MM.1S (cell line): ENCODE data around the gene KCNQ1.

Experiments
- EZH2 ChIP-seq: fragments of 300-600 bp; sonication (generic); optimal IDR thresholded peaks from 2 replicates; pipeline ENCODE3; 2017; ENCODE audit warnings: low read depth, mild to moderate bottlenecking, antibody characterized with exemption, low read length, mixed read lengths
- EZH2phosphoT487 ChIP-seq: fragments of 300-600 bp; sonication (generic); IDR thresholded peaks from 2 replicates; pipeline ENCODE4 v1.6.1; 2018; ENCODE audit warnings: antibody characterized with exemption, low read length
- TF ChIP-seq, protein P1 (sequence below): fragments of 300-600 bp; sonication (generic); IDR thresholded peaks from 2 replicates; pipeline ENCODE4 v1.5.1; 2016; ENCODE audit warnings: antibody characterized with exemption, low read length, mixed read lengths

DNA sequence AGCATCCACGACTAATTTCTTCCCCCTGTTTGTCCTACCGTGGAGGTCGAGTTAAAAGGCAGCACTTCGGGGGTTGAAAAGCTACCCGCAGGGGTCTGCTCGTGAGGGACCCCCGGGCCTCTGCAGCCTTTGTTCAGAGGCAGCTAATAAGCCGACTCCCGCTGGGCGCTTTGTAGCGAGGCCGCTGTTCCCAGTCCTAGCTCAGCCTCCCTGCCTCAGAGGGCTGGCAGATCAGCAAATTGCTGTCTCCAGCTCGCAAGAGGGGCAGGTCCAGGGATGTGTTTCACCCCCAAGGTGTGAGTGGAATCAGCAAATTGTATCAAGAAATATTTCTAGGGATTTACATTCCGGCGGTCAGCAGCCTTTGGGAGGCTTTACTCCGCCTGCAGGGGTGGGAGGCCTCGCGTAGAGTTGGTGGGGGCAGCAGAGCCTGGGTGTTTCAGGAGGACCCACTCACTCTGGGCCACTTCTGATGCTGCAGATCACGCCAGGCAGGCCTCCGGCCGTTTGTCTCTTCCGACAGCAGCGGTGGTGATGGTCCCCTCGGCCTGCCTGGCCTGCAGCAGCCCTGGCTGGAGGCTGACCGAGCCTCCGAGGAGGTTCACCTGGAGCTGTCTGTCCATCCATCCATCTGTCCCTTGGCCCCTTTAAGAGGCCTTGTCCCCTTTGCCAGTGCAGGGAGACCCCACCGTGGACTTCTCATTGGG is 276.6 kb downstream of the KCNQ1 start:
- TF ChIP-seq, protein P1, sequence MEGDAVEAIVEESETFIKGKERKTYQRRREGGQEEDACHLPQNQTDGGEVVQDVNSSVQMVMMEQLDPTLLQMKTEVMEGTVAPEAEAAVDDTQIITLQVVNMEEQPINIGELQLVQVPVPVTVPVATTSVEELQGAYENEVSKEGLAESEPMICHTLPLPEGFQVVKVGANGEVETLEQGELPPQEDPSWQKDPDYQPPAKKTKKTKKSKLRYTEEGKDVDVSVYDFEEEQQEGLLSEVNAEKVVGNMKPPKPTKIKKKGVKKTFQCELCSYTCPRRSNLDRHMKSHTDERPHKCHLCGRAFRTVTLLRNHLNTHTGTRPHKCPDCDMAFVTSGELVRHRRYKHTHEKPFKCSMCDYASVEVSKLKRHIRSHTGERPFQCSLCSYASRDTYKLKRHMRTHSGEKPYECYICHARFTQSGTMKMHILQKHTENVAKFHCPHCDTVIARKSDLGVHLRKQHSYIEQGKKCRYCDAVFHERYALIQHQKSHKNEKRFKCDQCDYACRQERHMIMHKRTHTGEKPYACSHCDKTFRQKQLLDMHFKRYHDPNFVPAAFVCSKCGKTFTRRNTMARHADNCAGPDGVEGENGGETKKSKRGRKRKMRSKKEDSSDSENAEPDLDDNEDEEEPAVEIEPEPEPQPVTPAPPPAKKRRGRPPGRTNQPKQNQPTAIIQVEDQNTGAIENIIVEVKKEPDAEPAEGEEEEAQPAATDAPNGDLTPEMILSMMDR = no peak
- TF ChIP-seq EZH2 (no peak), EZH2phosphoT487 (no peak)
